Mammary epithelial cell (primary cell): ENCODE data around the gene IPO9.

Experiments
- EZH2 ChIP-seq: IDR thresholded peaks from 2 replicates; pipeline ENCODE4 v1.6.1; 2012; ENCODE audit warnings: low read length, inconsistent platforms, borderline replicate concordance
- TF ChIP-seq, protein P1 (sequence below), 2 donors: IDR thresholded peaks in 1 of 2; conservative IDR thresholded peaks in 1 of 2; 2 replicates each; pipeline ENCODE4 v1.5.1; 2011 to 2012; ENCODE audit warnings: inconsistent platforms in 2 of 2, low read length in 2 of 2, mild to moderate bottlenecking in 2 of 2, control low read depth in 1 of 2, low read depth in 1 of 2; ENCODE audit not compliant: insufficient read depth in 1 of 2; ENCODE audit errors: extremely low read depth in 1 of 2

DNA sequence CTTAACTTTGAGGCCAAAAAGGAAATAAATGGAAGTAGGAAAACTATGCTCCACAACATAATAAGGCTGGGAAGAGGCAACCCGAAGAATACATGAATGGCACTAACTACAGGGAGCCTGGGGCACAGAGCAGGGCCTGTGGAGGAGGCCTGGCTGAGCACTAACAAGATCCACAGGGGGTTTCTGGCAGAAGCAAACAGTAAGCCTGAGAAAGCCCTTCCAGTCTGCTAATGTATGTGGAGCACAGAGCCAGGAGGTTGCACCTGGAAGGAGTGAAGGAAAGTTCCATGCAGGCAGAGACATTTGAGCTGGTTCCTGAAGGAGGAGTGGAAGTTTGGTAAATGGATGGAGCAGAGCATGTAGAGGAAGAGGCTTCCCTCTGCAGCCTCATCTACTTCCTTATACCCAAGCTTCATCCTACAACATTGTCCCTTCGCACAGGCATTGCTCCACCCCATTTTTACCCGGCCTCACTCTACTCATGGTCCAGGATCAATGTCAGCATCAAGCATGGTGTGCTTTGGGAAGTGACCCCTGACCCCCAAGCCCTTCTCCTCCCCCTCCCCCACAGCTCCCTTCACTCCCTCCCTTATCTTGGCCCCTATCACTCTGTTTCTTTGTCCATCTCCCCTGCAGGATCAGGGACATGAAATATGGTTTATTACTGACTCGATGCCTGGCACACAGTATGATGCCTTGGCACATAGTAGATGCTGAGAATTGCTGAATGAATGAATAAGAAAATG, 83.0 kb downstream of the IPO9 start:
- TF ChIP-seq EZH2 = no peak
- TF ChIP-seq, protein P1, sequence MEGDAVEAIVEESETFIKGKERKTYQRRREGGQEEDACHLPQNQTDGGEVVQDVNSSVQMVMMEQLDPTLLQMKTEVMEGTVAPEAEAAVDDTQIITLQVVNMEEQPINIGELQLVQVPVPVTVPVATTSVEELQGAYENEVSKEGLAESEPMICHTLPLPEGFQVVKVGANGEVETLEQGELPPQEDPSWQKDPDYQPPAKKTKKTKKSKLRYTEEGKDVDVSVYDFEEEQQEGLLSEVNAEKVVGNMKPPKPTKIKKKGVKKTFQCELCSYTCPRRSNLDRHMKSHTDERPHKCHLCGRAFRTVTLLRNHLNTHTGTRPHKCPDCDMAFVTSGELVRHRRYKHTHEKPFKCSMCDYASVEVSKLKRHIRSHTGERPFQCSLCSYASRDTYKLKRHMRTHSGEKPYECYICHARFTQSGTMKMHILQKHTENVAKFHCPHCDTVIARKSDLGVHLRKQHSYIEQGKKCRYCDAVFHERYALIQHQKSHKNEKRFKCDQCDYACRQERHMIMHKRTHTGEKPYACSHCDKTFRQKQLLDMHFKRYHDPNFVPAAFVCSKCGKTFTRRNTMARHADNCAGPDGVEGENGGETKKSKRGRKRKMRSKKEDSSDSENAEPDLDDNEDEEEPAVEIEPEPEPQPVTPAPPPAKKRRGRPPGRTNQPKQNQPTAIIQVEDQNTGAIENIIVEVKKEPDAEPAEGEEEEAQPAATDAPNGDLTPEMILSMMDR (conservative IDR thresholded peaks at IDR 0.05 in 1 of 2, IDR thresholded peaks at IDR 0.05 in 1 of 2; ENCODE audit: extremely low read depth in 1 of 2, insufficient read depth in 1 of 2, low read depth in 1 of 2, low read length in 2 of 2) = no peak
